Suprapubic skin (tissue), 2 donors: ENCODE results near the gene JAZF1.

Experiments
- EP300 ChIP-seq: sonication (generic); formaldehyde crosslinking; IDR thresholded peaks from one replicate; pipeline ENCODE4 v1.6.1; 2017; ENCODE audit warnings: antibody characterized with exemption
- POLR2A ChIP-seq, 2 donors: fragments of 450-650 bp; IDR thresholded peaks; one replicate each; pipeline ENCODE4 v1.6.1; 2017; ENCODE audit warnings: antibody characterized with exemption in 2 of 2, mild to moderate bottlenecking in 2 of 2, moderate library complexity in 2 of 2

- TF ChIP-seq POLR2A (IDR thresholded peaks at IDR 0.05): no peak
- no peak for TF ChIP-seq EP300
These were observed 47.8 kb upstream of the JAZF1 start for GRCh38 chr7:28228396-28228795.
